GM12892 (cell line): ENCODE results near the gene SOCS3.

Experiments
- POLR2A ChIP-seq: IDR thresholded peaks from 2 replicates; pipeline ENCODE4 v1.6.1; 2011; ENCODE audit warnings: low read depth, low read length, control low read depth
- POLR2AphosphoS5 ChIP-seq: IDR thresholded peaks from 2 replicates; pipeline ENCODE4 v1.6.1; 2011; ENCODE audit warnings: low read depth, low read length, control low read depth
- TAF1 ChIP-seq: IDR thresholded peaks from 2 replicates; pipeline ENCODE4 v1.6.1; 2011; ENCODE audit warnings: low read depth, mild to moderate bottlenecking, control low read depth, low read length, borderline replicate concordance

- TF ChIP-seq POLR2AphosphoS5 (no peak), POLR2A (no peak), TAF1 (no peak)
Measured at GRCh38 chr17:78346605-78347250, 13.1 kb downstream of the SOCS3 start.
